ENCODE results near the gene ZFP36L2.

ZFP36L2 gene

DNA sequence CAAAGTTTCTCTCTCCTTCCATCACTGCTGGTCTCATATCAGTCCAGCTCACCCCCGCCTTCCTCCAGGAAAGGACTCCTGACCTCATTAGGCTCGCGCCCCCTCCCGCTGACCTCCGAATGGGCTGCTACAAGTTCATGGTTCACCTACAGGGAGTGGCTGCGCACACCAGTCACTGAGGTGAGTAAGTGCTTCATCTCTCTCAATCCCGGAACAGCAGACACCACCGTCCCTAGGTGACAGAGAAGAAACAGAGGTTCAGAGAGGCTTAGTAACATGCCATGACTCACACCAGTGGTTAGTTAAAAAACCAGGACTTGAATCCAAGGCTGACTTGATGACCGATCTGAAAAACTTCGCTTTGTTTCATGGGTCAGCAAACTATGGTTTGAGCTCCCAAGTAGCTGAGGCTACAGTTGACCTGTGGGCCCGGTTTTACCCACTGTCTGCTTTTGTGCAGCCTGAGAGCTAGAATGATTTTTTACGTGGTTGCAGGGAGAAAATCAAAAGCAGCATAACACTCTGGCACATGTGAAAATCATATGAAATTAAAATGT is 42.0 kb downstream of the ZFP36L2 start:
- no peak for DNase-seq

DNA sequence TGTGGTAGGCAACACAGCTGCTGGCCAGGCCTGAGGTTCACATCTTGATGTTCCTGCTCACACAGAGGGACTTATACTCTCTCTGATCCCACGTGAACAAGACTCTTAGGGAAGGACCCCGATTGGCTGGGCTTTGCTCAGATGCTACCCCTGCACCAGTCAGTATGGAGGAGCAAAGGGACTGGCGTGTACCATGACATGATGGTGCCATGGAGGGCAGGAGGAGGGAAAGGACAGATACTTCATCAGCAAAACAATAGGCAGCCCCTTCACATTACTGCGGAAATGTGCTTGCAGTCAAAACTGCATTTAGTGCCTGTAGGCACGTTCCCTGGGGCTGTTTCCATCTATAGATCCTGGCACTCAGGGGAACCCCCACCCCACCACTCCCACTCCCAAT is 42.7 kb downstream of the ZFP36L2 start:
- DNase-seq, result no peak

DNA sequence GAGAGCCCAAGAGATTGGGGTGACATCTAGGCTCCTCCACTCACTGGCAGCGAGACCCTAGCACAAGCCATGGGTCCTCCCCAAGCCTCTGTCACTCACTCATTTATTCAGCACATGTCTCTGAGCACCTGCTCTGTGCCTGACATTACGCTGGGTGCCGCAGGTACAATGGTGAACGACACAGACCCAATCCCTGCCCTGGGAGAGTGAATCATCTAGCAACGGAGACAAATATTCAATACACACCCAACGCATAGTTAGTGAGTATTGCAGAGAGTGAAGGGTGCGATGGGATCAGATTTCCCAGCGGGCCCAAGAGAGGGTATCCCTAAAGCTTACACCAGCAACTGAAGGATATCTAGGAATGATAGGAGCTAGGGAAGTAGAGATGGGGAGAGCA is 45.5 kb downstream of the ZFP36L2 start:
- DNase-seq, result no peak

DNA sequence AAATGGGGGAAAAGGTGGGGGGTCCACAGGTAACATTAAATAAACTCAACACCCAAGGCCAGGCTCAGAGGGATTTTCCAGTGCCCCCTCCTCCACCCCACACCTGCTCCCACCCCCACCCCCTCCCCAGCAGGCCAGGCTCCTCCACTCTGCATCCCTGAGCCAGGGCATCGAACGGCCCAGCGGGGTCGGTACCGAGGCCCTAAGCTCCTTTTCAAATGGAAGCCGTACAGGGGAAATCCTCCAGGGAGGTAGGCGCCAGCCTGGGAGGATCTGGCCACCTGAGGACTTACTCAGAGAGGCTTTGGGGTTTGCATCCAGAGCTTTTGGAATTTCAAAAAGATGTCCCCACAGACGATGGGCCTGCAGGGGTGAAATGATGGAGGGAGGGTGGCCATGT is 46.5 kb downstream of the ZFP36L2 start:
- DNase-seq, result no peak

DNA sequence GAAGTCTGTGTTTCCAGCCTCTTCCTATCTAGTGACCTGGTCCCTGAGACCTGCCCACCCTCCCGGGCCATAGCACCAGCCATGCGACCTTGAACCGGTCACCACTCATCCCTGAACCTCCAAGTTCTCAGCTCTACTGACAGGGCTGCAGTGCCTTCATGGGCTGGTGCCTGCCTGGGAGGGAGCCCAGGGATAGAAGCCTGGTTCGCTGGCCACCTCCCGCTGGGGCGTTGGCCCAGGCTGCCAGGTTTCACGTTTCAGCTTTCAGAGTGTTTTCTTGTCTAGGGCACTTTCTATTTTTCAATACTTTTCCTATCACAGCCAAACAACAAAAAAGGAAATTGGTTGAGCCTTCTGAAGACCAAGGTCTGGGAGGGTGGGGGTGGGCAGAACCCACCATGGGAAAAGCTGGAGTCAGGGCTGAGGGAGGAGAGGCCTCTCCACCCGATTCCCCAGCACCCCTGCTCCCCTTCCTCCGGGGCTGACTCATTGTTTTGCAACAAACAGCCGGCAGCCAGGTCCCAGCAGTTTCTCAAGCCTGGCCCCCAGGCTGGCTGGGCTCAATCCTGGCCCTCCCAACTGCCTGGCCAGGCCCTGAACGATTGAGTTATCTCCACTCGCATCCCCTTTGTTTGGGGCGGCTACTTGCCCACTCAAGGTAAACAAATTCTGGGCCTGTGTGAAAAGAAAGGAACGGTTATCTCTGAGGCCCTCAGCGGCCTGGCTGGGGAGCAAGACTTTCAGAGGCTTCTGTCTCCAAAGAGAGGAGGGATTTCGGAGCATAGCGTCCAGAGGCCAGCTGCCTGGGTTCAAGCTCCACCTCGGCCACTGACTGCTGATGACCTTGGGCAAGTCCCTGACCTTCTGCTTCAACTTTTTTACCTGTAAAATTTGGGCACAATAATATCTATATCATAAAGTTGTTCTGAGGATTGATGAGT is 47.5 kb downstream of the ZFP36L2 start:
- peak; percentile 42 for DNase-seq

DNA sequence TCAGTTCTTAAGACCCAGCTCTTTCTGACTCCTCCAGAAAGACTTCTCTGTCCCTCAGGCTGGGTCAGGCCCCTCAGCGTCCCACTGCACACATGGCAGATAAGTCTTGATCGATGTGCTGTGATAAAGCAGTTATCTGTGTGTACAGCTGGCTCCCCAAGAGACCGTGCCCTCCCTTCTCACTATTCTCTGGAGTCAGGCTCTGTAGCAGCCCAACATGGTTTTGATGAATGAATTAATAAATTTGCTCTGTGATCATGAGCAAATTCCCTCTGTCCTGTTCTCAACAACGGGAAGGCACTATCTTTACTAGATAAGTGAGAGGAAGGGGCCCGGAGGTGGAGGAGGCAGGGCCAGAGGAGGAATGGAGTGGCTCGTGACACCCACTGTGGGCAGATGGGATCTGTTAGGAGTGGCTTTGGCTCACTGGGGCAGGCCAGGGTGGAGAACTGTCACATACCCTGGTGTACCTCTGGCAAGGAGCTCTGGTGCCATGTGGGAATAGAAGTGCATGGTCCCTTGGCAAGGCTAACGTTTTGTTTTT is 48.3 kb downstream of the ZFP36L2 start:
- no peak for DNase-seq

- DNase-seq, result peak; percentile 11
Observed at GRCh38 chr2:43176449-43176848, 50.0 kb downstream of the ZFP36L2 start.

GRCh38 chr2:43175876-43176275 is 50.5 kb downstream of the ZFP36L2 start:
- DNase-seq, result no peak

DNA sequence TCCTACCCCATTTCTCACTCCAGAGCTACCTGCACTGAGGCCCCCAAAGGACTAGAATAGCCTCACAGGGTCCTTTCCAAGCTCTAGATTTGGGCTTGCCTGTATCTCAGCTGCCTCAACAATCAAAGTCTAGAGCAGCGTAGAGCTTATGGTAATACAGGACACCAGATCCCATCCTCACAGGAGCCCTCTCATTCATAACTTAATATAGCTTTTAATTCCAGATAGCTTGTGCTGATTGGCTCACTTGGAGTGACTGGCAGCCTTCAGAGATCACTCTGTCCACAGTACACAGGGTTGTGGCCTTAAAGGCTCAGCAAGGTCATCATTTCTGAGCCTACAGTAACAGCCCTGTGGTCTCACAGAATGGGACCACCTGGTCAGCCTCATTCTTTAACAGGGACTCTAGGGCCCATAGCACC is 51.4 kb downstream of the ZFP36L2 start:
- no peak for DNase-seq

GRCh38 chr2:43174368-43174916 is 52.0 kb downstream of the ZFP36L2 start:
- no peak for DNase-seq
